Neural progenitor cell (in vitro differentiated cells): ENCODE data around the gene LGR6. TPM values are rescaled to one million over a fixed set of nuclear protein-coding genes. Genes with fewer than 3 reads are reported as not detected.

ENCODE experiments used
- DNase-seq: peaks from one replicate; pipeline ENCODE4 v3.0.0-alpha.2; 2016; ENCODE audit warnings: low spot score
- H2AFZ ChIP-seq: fragments of 200-600 bp; sonication (generic); replicated peaks from 2 replicates; pipeline ENCODE4 v1.6.1; 2016; ENCODE audit warnings: antibody characterized with exemption
- H3F3A ChIP-seq: fragments of 200-600 bp; sonication (generic); 2 replicates; pipeline ENCODE4 v1.6.1; 2016; ENCODE audit warnings: antibody characterized with exemption, low read depth
- H3K27ac ChIP-seq: fragments of 200-600 bp; sonication (generic); 2 replicates; pipeline ENCODE4 v1.5.1; 2016; ENCODE audit warnings: mild to moderate bottlenecking
- H3K27me3 ChIP-seq: fragments of 200-600 bp; sonication (generic); 2 replicates; pipeline ENCODE4 v1.6.1; 2016; ENCODE audit warnings: mild to moderate bottlenecking, moderate library complexity
- H3K36me3 ChIP-seq: fragments of 200-600 bp; sonication (generic); 2 replicates; pipeline ENCODE4 v1.5.1; 2016
- H3K4me1 ChIP-seq: fragments of 200-600 bp; sonication (generic); 2 replicates; pipeline ENCODE4 v1.6.1; 2016; ENCODE audit warnings: mixed run types
- H3K4me2 ChIP-seq: fragments of 200-600 bp; sonication (generic); 2 replicates; pipeline ENCODE4 v1.6.1; 2016
- H3K4me3 ChIP-seq: fragments of 200-600 bp; sonication (generic); 2 replicates; pipeline ENCODE4 v1.5.1; 2016
- H3K79me2 ChIP-seq: fragments of 200-600 bp; sonication (generic); 2 replicates; pipeline ENCODE4 v1.6.1; 2016; ENCODE audit warnings: low read depth
- H3K9ac ChIP-seq: fragments of 200-600 bp; sonication (generic); 2 replicates; pipeline ENCODE4 v1.6.1; 2016
- H3K9me3 ChIP-seq: fragments of 200-600 bp; sonication (generic); 2 replicates; pipeline ENCODE4 v1.5.1; 2016; ENCODE audit warnings: low read depth
- H4K20me1 ChIP-seq: fragments of 200-600 bp; sonication (generic); 2 replicates; pipeline ENCODE4 v1.6.1; 2016; ENCODE audit warnings: low read depth
- H3K27ac Mint-ChIP-seq: 3 replicates; pipeline ENCODE4 v1.8.0; 2021; ENCODE audit warnings: mixed read lengths
- H3K27me3 Mint-ChIP-seq: 2 replicates; pipeline ENCODE4 v1.8.0; 2022; ENCODE audit warnings: low read depth, mild to moderate bottlenecking, inconsistent platforms, moderate library complexity, mixed read lengths; ENCODE audit not compliant: insufficient read depth
- H3K36me3 Mint-ChIP-seq: 3 replicates; pipeline ENCODE4 v1.8.0; 2021; ENCODE audit warnings: mixed read lengths
- H3K4me1 Mint-ChIP-seq: 3 replicates; pipeline ENCODE4 v1.8.0; 2021; ENCODE audit warnings: mixed read lengths
- H3K4me3 Mint-ChIP-seq: 3 replicates; pipeline ENCODE4 v1.8.0; 2021; ENCODE audit warnings: mild to moderate bottlenecking, moderate library complexity, mixed read lengths
- H3K9me3 Mint-ChIP-seq: 3 replicates; pipeline ENCODE4 v1.8.0; 2020; ENCODE audit warnings: mixed read lengths
- EZH2 ChIP-seq: fragments of 200-600 bp; sonication (generic); IDR thresholded peaks from 2 replicates; pipeline ENCODE4 v1.6.1; 2017; ENCODE audit warnings: antibody characterized with exemption, mild to moderate bottlenecking, moderate library complexity
- EZH2phosphoT487 ChIP-seq: fragments of 200-600 bp; sonication (generic); IDR thresholded peaks from 2 replicates; pipeline ENCODE4 v1.6.1; 2017; ENCODE audit warnings: antibody characterized with exemption
- total RNA-seq: library from RNA; depleted of rRNA; stranded (reverse); fragments of >200 nt; gene quantifications from 2 replicates; pipeline ENCODE4 v1.2.3, GENCODE V29; 2015; ENCODE audit warnings: low replicate concordance
- TF ChIP-seq, protein P1 (sequence below): fragments of 200-600 bp; sonication (generic); IDR thresholded peaks from 2 replicates; pipeline ENCODE4 v1.5.1; 2017; ENCODE audit warnings: antibody characterized with exemption, mild to moderate bottlenecking

The LGR6 gene
- total RNA-seq, 1 donor from 2014 or later: not detected

GRCh38 chr1:202263628-202264027, 70.0 kb downstream of the LGR6 start:
- Mint-ChIP-seq H3K4me1 (no peaks in the 10 kb centered on the region), H3K9me3 (peaks cover 4% of the 10 kb centered on the region), H3K27ac (no peak overlapping the region), H3K27me3 (peaks cover 9% of the 10 kb centered on the region), H3K4me3 (no peak overlapping the region), H3K36me3 (no peaks in the 10 kb centered on the region)
- no peaks in the 10 kb centered on the region for H3K79me2 ChIP-seq
- peaks cover 7% of the 10 kb centered on the region for H3K4me1 ChIP-seq
- TF ChIP-seq EZH2phosphoT487: no peak
- TF ChIP-seq, protein P1, sequence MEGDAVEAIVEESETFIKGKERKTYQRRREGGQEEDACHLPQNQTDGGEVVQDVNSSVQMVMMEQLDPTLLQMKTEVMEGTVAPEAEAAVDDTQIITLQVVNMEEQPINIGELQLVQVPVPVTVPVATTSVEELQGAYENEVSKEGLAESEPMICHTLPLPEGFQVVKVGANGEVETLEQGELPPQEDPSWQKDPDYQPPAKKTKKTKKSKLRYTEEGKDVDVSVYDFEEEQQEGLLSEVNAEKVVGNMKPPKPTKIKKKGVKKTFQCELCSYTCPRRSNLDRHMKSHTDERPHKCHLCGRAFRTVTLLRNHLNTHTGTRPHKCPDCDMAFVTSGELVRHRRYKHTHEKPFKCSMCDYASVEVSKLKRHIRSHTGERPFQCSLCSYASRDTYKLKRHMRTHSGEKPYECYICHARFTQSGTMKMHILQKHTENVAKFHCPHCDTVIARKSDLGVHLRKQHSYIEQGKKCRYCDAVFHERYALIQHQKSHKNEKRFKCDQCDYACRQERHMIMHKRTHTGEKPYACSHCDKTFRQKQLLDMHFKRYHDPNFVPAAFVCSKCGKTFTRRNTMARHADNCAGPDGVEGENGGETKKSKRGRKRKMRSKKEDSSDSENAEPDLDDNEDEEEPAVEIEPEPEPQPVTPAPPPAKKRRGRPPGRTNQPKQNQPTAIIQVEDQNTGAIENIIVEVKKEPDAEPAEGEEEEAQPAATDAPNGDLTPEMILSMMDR: no peak
- no peak for TF ChIP-seq EZH2
- no peak for DNase-seq
- no peaks in the 10 kb centered on the region for H3F3A ChIP-seq
- no peak overlapping the region for H2AFZ ChIP-seq
- peaks cover 4% of the 10 kb centered on the region for H3K27me3 ChIP-seq
- H3K9me3 ChIP-seq: no peaks in the 10 kb centered on the region
- no peaks in the 10 kb centered on the region for H4K20me1 ChIP-seq
- no peak overlapping the region for H3K4me3 ChIP-seq
- no peak overlapping the region for H3K4me2 ChIP-seq
- no peak overlapping the region for H3K9ac ChIP-seq
- H3K36me3 ChIP-seq: no peaks in the 10 kb centered on the region
- no peak overlapping the region for H3K27ac ChIP-seq

DNA sequence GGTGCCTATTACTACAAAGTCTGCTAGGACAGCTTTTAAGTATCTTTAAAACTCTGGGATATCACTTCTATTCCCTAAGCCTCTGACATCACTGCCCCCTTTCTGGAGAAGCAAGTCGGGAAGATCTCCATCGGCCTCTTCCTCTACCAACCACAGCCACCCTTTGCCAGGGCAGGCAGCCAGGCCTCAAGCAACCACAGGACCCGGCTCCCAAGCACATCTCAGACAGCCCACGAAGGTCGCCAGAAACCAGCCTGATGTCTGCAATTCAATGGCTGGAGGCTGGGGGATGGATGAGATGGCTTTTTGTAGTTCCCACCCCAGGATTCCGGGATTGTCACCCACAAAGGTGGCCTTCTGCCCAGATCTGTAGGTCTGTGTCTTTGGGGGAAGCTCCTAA, 70.7 kb downstream of the LGR6 start:
- Histone ChIP-seq H4K20me1 (no peaks in the 10 kb centered on the region), H3K27me3 (no peaks in the 10 kb centered on the region), H3K9me3 (no peaks in the 10 kb centered on the region), H3F3A (no peaks in the 10 kb centered on the region), H3K4me1 (peaks cover 12% of the 10 kb centered on the region), H3K9ac (no peak overlapping the region), H3K27ac (no peak overlapping the region), H3K4me3 (no peak overlapping the region), H3K79me2 (no peaks in the 10 kb centered on the region), H3K4me2 (no peak overlapping the region), H3K36me3 (no peaks in the 10 kb centered on the region), H2AFZ (no peak overlapping the region)
- DNase-seq: no peak
- Mint-ChIP-seq H3K4me3 (no peak overlapping the region), H3K27ac (no peak overlapping the region), H3K4me1 (no peaks in the 10 kb centered on the region), H3K9me3 (peaks cover 4% of the 10 kb centered on the region), H3K27me3 (peaks cover 9% of the 10 kb centered on the region), H3K36me3 (no peaks in the 10 kb centered on the region)
- TF ChIP-seq EZH2phosphoT487: no peak
- no peak for TF ChIP-seq EZH2
- TF ChIP-seq, protein P1: no peak

DNA sequence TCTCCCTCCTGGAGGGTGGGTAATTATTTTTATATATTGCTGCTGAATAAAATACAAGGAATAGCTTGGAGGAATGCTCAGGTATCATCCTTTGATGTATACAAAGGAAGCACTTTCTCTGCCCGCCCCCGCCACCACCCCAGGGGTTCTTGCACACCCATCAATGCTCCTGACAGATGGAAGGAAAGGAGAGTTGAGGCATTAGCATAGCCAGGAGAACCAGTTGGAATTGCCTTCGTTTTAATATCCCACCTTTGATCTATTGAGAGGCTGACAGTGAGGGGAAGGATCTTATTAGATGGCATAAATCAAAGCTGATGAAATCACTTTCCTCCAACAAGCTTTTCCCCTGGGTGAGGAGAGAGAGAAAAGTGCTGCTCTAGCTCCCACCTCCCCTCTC, 71.1 kb downstream of the LGR6 start:
- no peak overlapping the region for H3K4me3 ChIP-seq

More for the DNA sequence above, 71.1 kb downstream of the LGR6 start:
- H2AFZ ChIP-seq: no peak overlapping the region
- H3K36me3 Mint-ChIP-seq: no peaks in the 10 kb centered on the region
- DNase-seq: no peak
- H4K20me1 ChIP-seq: no peaks in the 10 kb centered on the region
- H3K79me2 ChIP-seq: no peaks in the 10 kb centered on the region
- no peaks in the 10 kb centered on the region for H3F3A ChIP-seq
- no peak for TF ChIP-seq EZH2
- TF ChIP-seq, protein P1: no peak
- TF ChIP-seq EZH2phosphoT487: no peak
- peak overlapping the region; percentile 12 for H3K27ac Mint-ChIP-seq
- H3K27ac ChIP-seq: no peak overlapping the region
- peaks cover 4% of the 10 kb centered on the region for H3K9me3 Mint-ChIP-seq
- no peaks in the 10 kb centered on the region for H3K4me1 Mint-ChIP-seq
- H3K27me3 ChIP-seq: no peaks in the 10 kb centered on the region
- H3K9ac ChIP-seq: no peak overlapping the region
- H3K27me3 Mint-ChIP-seq: peaks cover 9% of the 10 kb centered on the region
- no peaks in the 10 kb centered on the region for H3K36me3 ChIP-seq
- no peak overlapping the region for H3K4me3 Mint-ChIP-seq
- H3K9me3 ChIP-seq: no peaks in the 10 kb centered on the region
- H3K4me1 ChIP-seq: peaks cover 12% of the 10 kb centered on the region
- H3K4me2 ChIP-seq: no peak overlapping the region
